Activated naive CD8-positive, alpha-beta T cell (primary cell): ENCODE data around the gene FGF1.
A peak's percentile ranks its signal among the peaks of the same experiment; 100 is the strongest.

Experiments
- H3K27ac Mint-ChIP-seq: one replicate; pipeline ENCODE4 v1.8.0; 2021; ENCODE audit warnings: mixed read lengths
- H3K27me3 Mint-ChIP-seq: one replicate; pipeline ENCODE4 v1.8.0; 2021; ENCODE audit warnings: mixed read lengths
- H3K36me3 Mint-ChIP-seq: one replicate; pipeline ENCODE4 v1.8.0; 2021; ENCODE audit warnings: mixed read lengths
- H3K4me1 Mint-ChIP-seq: one replicate; pipeline ENCODE4 v1.8.0; 2021; ENCODE audit warnings: low read depth, mixed read lengths
- H3K4me3 Mint-ChIP-seq: one replicate; pipeline ENCODE4 v1.8.0; 2021; ENCODE audit warnings: mild to moderate bottlenecking, mixed read lengths
- H3K9me3 Mint-ChIP-seq: one replicate; pipeline ENCODE4 v1.8.0; 2021; ENCODE audit warnings: low read depth, mixed read lengths

Gene FGF1

GRCh38 chr5:142685418-142686209 is at the start of gene FGF1:
Gene FGF1, minus strand, starts transcription at chr5:142686090. Its CDS starts 71,963 bp downstream, at chr5:142614127.
- Mint-ChIP-seq H3K4me1 (no peaks in the 10 kb centered on the region), H3K9me3 (no peaks in the 10 kb centered on the region), H3K27ac (no peak within 1 kb of the TSS), H3K36me3 (no peaks in the 10 kb centered on the region), H3K27me3 (peaks cover 4% of the 10 kb centered on the region), H3K4me3 (no peak within 1 kb of the TSS)

GRCh38 chr5:142727735-142728047 is 41.8 kb upstream of the FGF1 start:
- H3K36me3 Mint-ChIP-seq, result no peaks in the 10 kb centered on the region
- H3K9me3 Mint-ChIP-seq, result no peaks in the 10 kb centered on the region
- H3K4me3 Mint-ChIP-seq, result no peak overlapping the region
- no peak overlapping the region for H3K27ac Mint-ChIP-seq
- no peaks in the 10 kb centered on the region for H3K27me3 Mint-ChIP-seq
- H3K4me1 Mint-ChIP-seq, result no peaks in the 10 kb centered on the region

- peaks cover 2% of the 10 kb centered on the region for H3K27me3 Mint-ChIP-seq
- H3K36me3 Mint-ChIP-seq, result no peaks in the 10 kb centered on the region
- no peaks in the 10 kb centered on the region for H3K9me3 Mint-ChIP-seq
- no peak overlapping the region for H3K27ac Mint-ChIP-seq
- H3K4me1 Mint-ChIP-seq, result no peaks in the 10 kb centered on the region
- H3K4me3 Mint-ChIP-seq, result no peak overlapping the region
Measured at GRCh38 chr5:142726188-142726731, 40.4 kb upstream of the FGF1 start.

- Mint-ChIP-seq H3K4me3 (no peak overlapping the region), H3K9me3 (no peaks in the 10 kb centered on the region), H3K27me3 (peaks cover 2% of the 10 kb centered on the region), H3K4me1 (no peaks in the 10 kb centered on the region), H3K27ac (no peak overlapping the region), H3K36me3 (no peaks in the 10 kb centered on the region)
Measured at GRCh38 chr5:142725231-142726187, 39.6 kb upstream of the FGF1 start.

GRCh38 chr5:142724821-142725220 is 38.9 kb upstream of the FGF1 start:
- H3K27me3 Mint-ChIP-seq, result peaks cover 2% of the 10 kb centered on the region
- H3K27ac Mint-ChIP-seq, result no peak overlapping the region
- no peak overlapping the region for H3K4me3 Mint-ChIP-seq
- H3K4me1 Mint-ChIP-seq, result no peaks in the 10 kb centered on the region
- no peaks in the 10 kb centered on the region for H3K36me3 Mint-ChIP-seq
- H3K9me3 Mint-ChIP-seq, result no peaks in the 10 kb centered on the region

- no peak overlapping the region for H3K4me3 Mint-ChIP-seq
- H3K27ac Mint-ChIP-seq, result no peak overlapping the region
- H3K4me1 Mint-ChIP-seq, result no peaks in the 10 kb centered on the region
- H3K36me3 Mint-ChIP-seq, result no peaks in the 10 kb centered on the region
- no peaks in the 10 kb centered on the region for H3K9me3 Mint-ChIP-seq
- peaks cover 2% of the 10 kb centered on the region for H3K27me3 Mint-ChIP-seq
Measured at GRCh38 chr5:142722896-142723295, 37.0 kb upstream of the FGF1 start.

- Mint-ChIP-seq H3K9me3 (no peaks in the 10 kb centered on the region), H3K27ac (no peak overlapping the region), H3K27me3 (peaks cover 4% of the 10 kb centered on the region), H3K4me1 (no peaks in the 10 kb centered on the region), H3K4me3 (no peak overlapping the region), H3K36me3 (no peaks in the 10 kb centered on the region)
Measured at GRCh38 chr5:142722146-142722545, 36.3 kb upstream of the FGF1 start.

GRCh38 chr5:142720641-142721271 is 34.9 kb upstream of the FGF1 start:
- no peaks in the 10 kb centered on the region for H3K4me1 Mint-ChIP-seq
- peaks cover 4% of the 10 kb centered on the region for H3K27me3 Mint-ChIP-seq
- no peak overlapping the region for H3K27ac Mint-ChIP-seq
- H3K4me3 Mint-ChIP-seq, result no peak overlapping the region
- no peaks in the 10 kb centered on the region for H3K36me3 Mint-ChIP-seq
- H3K9me3 Mint-ChIP-seq, result no peaks in the 10 kb centered on the region

- Mint-ChIP-seq H3K4me1 (no peaks in the 10 kb centered on the region), H3K4me3 (no peak overlapping the region), H3K36me3 (no peaks in the 10 kb centered on the region), H3K27ac (no peak overlapping the region), H3K9me3 (no peaks in the 10 kb centered on the region), H3K27me3 (peaks cover 4% of the 10 kb centered on the region)
Measured at GRCh38 chr5:142719836-142720370, 34.0 kb upstream of the FGF1 start.

- H3K36me3 Mint-ChIP-seq, result no peaks in the 10 kb centered on the region
- no peaks in the 10 kb centered on the region for H3K9me3 Mint-ChIP-seq
- no peak overlapping the region for H3K4me3 Mint-ChIP-seq
- peaks cover 6% of the 10 kb centered on the region for H3K27me3 Mint-ChIP-seq
- H3K27ac Mint-ChIP-seq, result no peak overlapping the region
- peaks cover 5% of the 10 kb centered on the region for H3K4me1 Mint-ChIP-seq
Measured at GRCh38 chr5:142717582-142718215, 31.8 kb upstream of the FGF1 start.

GRCh38 chr5:142716963-142717362 is 31.1 kb upstream of the FGF1 start:
- Mint-ChIP-seq H3K9me3 (no peaks in the 10 kb centered on the region), H3K36me3 (no peaks in the 10 kb centered on the region), H3K4me3 (no peak overlapping the region), H3K27ac (no peak overlapping the region), H3K4me1 (peaks cover 5% of the 10 kb centered on the region), H3K27me3 (peaks cover 5% of the 10 kb centered on the region)

GRCh38 chr5:142715291-142715690 is 29.4 kb upstream of the FGF1 start:
- H3K27ac Mint-ChIP-seq, result no peak overlapping the region
- H3K27me3 Mint-ChIP-seq, result peaks cover 5% of the 10 kb centered on the region
- no peaks in the 10 kb centered on the region for H3K9me3 Mint-ChIP-seq
- no peaks in the 10 kb centered on the region for H3K36me3 Mint-ChIP-seq
- H3K4me3 Mint-ChIP-seq, result no peak overlapping the region
- peaks cover 5% of the 10 kb centered on the region for H3K4me1 Mint-ChIP-seq

- Mint-ChIP-seq H3K9me3 (no peaks in the 10 kb centered on the region), H3K27me3 (peaks cover 6% of the 10 kb centered on the region), H3K4me1 (peaks cover 5% of the 10 kb centered on the region), H3K27ac (no peak overlapping the region), H3K36me3 (no peaks in the 10 kb centered on the region), H3K4me3 (peak overlapping the region; percentile 71)
Measured at GRCh38 chr5:142713121-142713706, 27.3 kb upstream of the FGF1 start.

GRCh38 chr5:142703153-142703552 is 17.3 kb upstream of the FGF1 start:
- no peak overlapping the region for H3K4me3 Mint-ChIP-seq
- H3K36me3 Mint-ChIP-seq, result no peaks in the 10 kb centered on the region
- no peaks in the 10 kb centered on the region for H3K4me1 Mint-ChIP-seq
- peaks cover 1% of the 10 kb centered on the region for H3K27me3 Mint-ChIP-seq
- H3K27ac Mint-ChIP-seq, result no peak overlapping the region
- no peaks in the 10 kb centered on the region for H3K9me3 Mint-ChIP-seq
